HCT116 (cell line): ENCODE measurements around the gene FHDC1. TPM values are rescaled to one million over a fixed set of nuclear protein-coding genes. Genes with fewer than 3 reads are reported as not detected.

Experiments used
- ATAC-seq: fragments of 200-7000 bp; cut with Tn5 transposase; 2 replicates; pipeline ENCODE4 v1.9.1; 2020; ENCODE audit warnings: mild to moderate bottlenecking, moderate library complexity
- BruUV-seq: library from RNA; stranded (reverse); fragments of 400-500 nt; replicated peaks from 2 replicates; lab custom pipeline; 2021; lab: Mats Ljungman, UMichigan
- CTCF ChIA-PET: fragments of 300-600 bp; sonication (Branson Sonifier 250); formaldehyde crosslinking; loops from one replicate; lab custom pipeline; 2021; ENCODE audit warnings: antibody characterized with exemption; lab: Charles Lee
- POLR2A ChIA-PET: fragments of 300-600, 350-600 bp; sonication (Branson Sonifier 250); formaldehyde crosslinking; loops from one replicate; lab custom pipeline; 2021; ENCODE audit warnings: antibody characterized with exemption; lab: Charles Lee
- RAD21 ChIA-PET, 2 experiments: fragments of 300-600 bp; sonication (Branson Sonifier 250); formaldehyde crosslinking; loops; one replicate each; lab custom pipeline; 2023; ENCODE audit warnings: low total read pairs in 2 of 2; ENCODE audit not compliant: uncharacterized antibody in 2 of 2, unreplicated experiment in 2 of 2, low non-redundant PET in 1 of 2; lab: Charles Lee
- DNase-seq: peaks from one replicate; pipeline ENCODE4 v3.0.0-alpha.2; 2010; ENCODE audit warnings: low read depth, low spot score
- H2AFZ ChIP-seq: fragments of 200-600 bp; shearing (Covaris generic), sonication (generic); 2 replicates; pipeline ENCODE4 v1.6.1; 2017; ENCODE audit warnings: low read depth, mixed run types, mixed read lengths, antibody characterized with exemption, low read length; ENCODE audit not compliant: poor library complexity, severe bottlenecking
- H3K27ac ChIP-seq: 2 replicates; pipeline ENCODE4 v1.5.1; 2012; ENCODE audit warnings: low read depth, low read length
- H3K27me3 ChIP-seq: fragments of 200-600 bp; sonication (generic); 2 replicates; pipeline ENCODE4 v1.6.1; 2016; ENCODE audit warnings: mixed run types, low read length, mixed read lengths; ENCODE audit not compliant: insufficient read depth
- H3K36me3 ChIP-seq, 2 experiments: fragments of 200-500 bp in 1 of 2; fragments of 200-600 bp in 1 of 2; sonication (Bioruptor generic) in 1 of 2; sonication (generic) in 1 of 2; 2 replicates each; pipeline versions ENCODE4 v1.5.1 to v1.6.1; 2014 to 2016; ENCODE audit warnings: low read length in 2 of 2, inconsistent platforms in 1 of 2, mixed read lengths in 1 of 2, mixed run types in 1 of 2; ENCODE audit not compliant: insufficient read depth in 2 of 2, control insufficient read depth in 1 of 2
- H3K4me1 ChIP-seq, 2 experiments: fragments of 200-600 bp in 1 of 2; sonication (generic) in 1 of 2; 2 replicates each; pipeline versions ENCODE4 v1.5.1 to v1.6.1; 2012 to 2017; ENCODE audit warnings: low read length in 2 of 2, inconsistent platforms in 1 of 2, mild to moderate bottlenecking in 1 of 2, mixed read lengths in 1 of 2, mixed run types in 1 of 2, moderate library complexity in 1 of 2; ENCODE audit not compliant: insufficient read depth in 2 of 2, control insufficient read depth in 1 of 2
- H3K4me2 ChIP-seq: fragments of 200-600 bp; sonication (generic); 2 replicates; pipeline ENCODE4 v1.6.1; 2017; ENCODE audit warnings: mixed run types, low read length, mixed read lengths
- H3K4me3 ChIP-seq, 2 experiments: fragments of 200-600 bp in 1 of 2; sonication (generic) in 1 of 2; replicated peaks in 1 of 2; 2 replicates each; pipeline ENCODE4 v1.5.1; 2011 to 2016; ENCODE audit warnings: low read length in 2 of 2, control low read depth in 1 of 2, low read depth in 1 of 2, mild to moderate bottlenecking in 1 of 2, mixed read lengths in 1 of 2, mixed run types in 1 of 2
- H3K79me2 ChIP-seq: fragments of 200-600 bp; sonication (generic); 2 replicates; pipeline ENCODE4 v1.6.1; 2017; ENCODE audit warnings: mild to moderate bottlenecking, mixed run types, low read length, moderate library complexity, mixed read lengths; ENCODE audit not compliant: insufficient read depth
- H3K9ac ChIP-seq: fragments of 200-600 bp; sonication (generic); 2 replicates; pipeline ENCODE4 v1.6.1; 2016; ENCODE audit warnings: low read length, mixed read lengths
- H3K9me2 ChIP-seq: fragments of 200-600 bp; sonication (generic), shearing (Covaris generic); 2 replicates; pipeline ENCODE4 v1.6.1; 2017; ENCODE audit warnings: mixed run types, mild to moderate bottlenecking, moderate library complexity; ENCODE audit not compliant: insufficient read depth
- H3K9me3 ChIP-seq, 2 experiments: fragments of 200-500 bp in 1 of 2; fragments of 200-600 bp in 1 of 2; sonication (Bioruptor generic) in 1 of 2; sonication (generic) in 1 of 2; 2 replicates each; pipeline ENCODE4 v1.6.1; 2014 to 2017; ENCODE audit warnings: low read length in 2 of 2, mixed read lengths in 2 of 2, inconsistent platforms in 1 of 2, low read depth in 1 of 2, mild to moderate bottlenecking in 1 of 2, mixed run types in 1 of 2, moderate library complexity in 1 of 2; ENCODE audit not compliant: control insufficient read depth in 1 of 2, insufficient read depth in 1 of 2
- H4K20me1 ChIP-seq: fragments of 200-600 bp; sonication (generic), shearing (Covaris generic); 2 replicates; pipeline ENCODE4 v1.6.1; 2017; ENCODE audit warnings: mixed run types, mild to moderate bottlenecking, moderate library complexity; ENCODE audit not compliant: insufficient read depth
- EGR1 ChIP-seq: IDR thresholded peaks from 2 replicates; pipeline ENCODE4 v1.6.1; 2012; ENCODE audit warnings: low read depth
- JUND ChIP-seq: IDR thresholded peaks from 2 replicates; pipeline ENCODE4 v1.6.1; 2012
- MAX ChIP-seq: IDR thresholded peaks from 2 replicates; pipeline ENCODE4 v1.6.1; 2012
- SIN3A ChIP-seq: IDR thresholded peaks from 2 replicates; pipeline ENCODE4 v1.6.1; 2012; ENCODE audit warnings: low read depth
- SP1 ChIP-seq: IDR thresholded peaks from 2 replicates; pipeline ENCODE4 v1.6.1; 2012; ENCODE audit warnings: low read depth
- intact Hi-C: fragments of 100-400 bp; cut with micrococcal nuclease; formaldehyde crosslinking; loops from 2 replicates; pipeline ENCODE4 v1.10.0; 2022
- total RNA-seq: library from RNA; stranded (reverse); gene quantifications from one replicate; pipeline ENCODE4 v1.2.1, GENCODE V29; 2021; ENCODE audit not compliant: unreplicated experiment

Gene FHDC1
- total RNA-seq, 1 experiment from 2014 or later, result 1.8 TPM

GRCh38 chr4:152997288-152997687, 61.2 kb downstream of the FHDC1 start:
- TF ChIP-seq EGR1 (no peak), JUND (no peak)
- Histone ChIP-seq H3K36me3 (no peaks in the 10 kb centered on the region), H3K79me2 (no peaks in the 10 kb centered on the region), H3K27ac (no peak overlapping the region), H3K4me1 (no peaks in the 10 kb centered on the region; a peak in 1 of 4 replicates), H3K27me3 (no peaks in the 10 kb centered on the region), H3K4me2 (no peak overlapping the region), H3K9ac (no peak overlapping the region), H2AFZ (no peak overlapping the region), H3K9me2 (no peaks in the 10 kb centered on the region), H3K9me3 (no peaks in the 10 kb centered on the region), H3K4me3 (no peak overlapping the region), H4K20me1 (no peaks in the 10 kb centered on the region)
- ChIA-PET RAD21 (interaction anchor here in 1 of 2 experiments (1.0 kb wide), 1 partner anchor 14 kb away, joined by 3 read pairs; no protein-coding TSS in a partner anchor), POLR2A (no interaction called here), CTCF (no interaction called here)
- DNase-seq, result no peak
- BruUV-seq, result no TSS peak
- intact Hi-C loops, result no loop called here
- no peak for ATAC-seq

DNA sequence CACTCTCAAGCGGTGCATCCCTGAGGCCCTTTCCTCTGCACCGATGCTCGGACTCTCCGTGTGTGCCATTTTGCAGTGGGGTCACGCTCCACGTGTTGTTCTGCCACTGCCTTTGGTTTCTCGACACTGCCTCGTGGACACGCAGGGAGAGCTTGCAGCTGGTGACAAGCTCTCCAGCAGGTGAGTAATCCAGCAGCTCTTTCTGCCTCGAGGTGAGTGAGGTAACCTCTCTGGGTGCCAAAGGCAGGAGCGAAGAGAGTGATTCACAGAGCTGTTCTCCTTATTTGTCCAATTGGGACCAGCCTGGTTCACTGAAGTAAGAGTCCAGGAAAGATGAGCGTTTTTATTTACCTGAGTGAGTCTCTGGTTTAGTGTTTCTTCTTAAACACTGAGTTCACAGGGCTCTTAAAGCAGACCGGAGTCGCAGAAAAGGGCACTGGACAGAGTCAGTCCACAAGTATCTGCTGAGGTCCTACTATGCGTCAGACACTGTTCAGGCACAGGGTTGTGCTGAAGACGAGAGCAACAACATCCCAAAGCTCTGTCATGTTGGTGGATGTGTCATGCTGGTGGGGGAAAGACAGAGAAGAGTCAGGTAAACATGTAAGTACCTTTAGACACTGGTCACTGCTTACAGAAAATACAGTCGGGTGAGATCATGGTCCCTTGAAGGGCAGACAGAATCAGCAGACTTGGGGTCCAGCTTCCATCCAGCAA, 61.8 kb downstream of the FHDC1 start:
- Histone ChIP-seq H3K4me2 (no peak overlapping the region), H3K4me1 (no peaks in the 10 kb centered on the region; a peak in 1 of 4 replicates), H3K27me3 (no peaks in the 10 kb centered on the region), H3K79me2 (no peaks in the 10 kb centered on the region), H3K9me2 (no peaks in the 10 kb centered on the region), H2AFZ (no peak overlapping the region), H3K27ac (no peak overlapping the region), H3K4me3 (no peak overlapping the region), H3K9ac (no peak overlapping the region), H3K9me3 (no peaks in the 10 kb centered on the region), H3K36me3 (no peaks in the 10 kb centered on the region), H4K20me1 (no peaks in the 10 kb centered on the region)
- no TSS peak for BruUV-seq
- 0 out of 2 replicates have a peak, but pooled peaks have one; percentile 16 for TF ChIP-seq MAX
- TF ChIP-seq SIN3A, result no peak
- TF ChIP-seq SP1, result no peak
- intact Hi-C loops, result no loop called here
- ChIA-PET RAD21 (interaction anchor here in 1 of 2 experiments (1.0 kb wide), 1 partner anchor 15 kb away, joined by 3 read pairs; no protein-coding TSS in a partner anchor), CTCF (no interaction called here), POLR2A (no interaction called here)
- no peak for ATAC-seq
- no peak for DNase-seq
